ENCODE results near the gene TAC3.

DNA sequence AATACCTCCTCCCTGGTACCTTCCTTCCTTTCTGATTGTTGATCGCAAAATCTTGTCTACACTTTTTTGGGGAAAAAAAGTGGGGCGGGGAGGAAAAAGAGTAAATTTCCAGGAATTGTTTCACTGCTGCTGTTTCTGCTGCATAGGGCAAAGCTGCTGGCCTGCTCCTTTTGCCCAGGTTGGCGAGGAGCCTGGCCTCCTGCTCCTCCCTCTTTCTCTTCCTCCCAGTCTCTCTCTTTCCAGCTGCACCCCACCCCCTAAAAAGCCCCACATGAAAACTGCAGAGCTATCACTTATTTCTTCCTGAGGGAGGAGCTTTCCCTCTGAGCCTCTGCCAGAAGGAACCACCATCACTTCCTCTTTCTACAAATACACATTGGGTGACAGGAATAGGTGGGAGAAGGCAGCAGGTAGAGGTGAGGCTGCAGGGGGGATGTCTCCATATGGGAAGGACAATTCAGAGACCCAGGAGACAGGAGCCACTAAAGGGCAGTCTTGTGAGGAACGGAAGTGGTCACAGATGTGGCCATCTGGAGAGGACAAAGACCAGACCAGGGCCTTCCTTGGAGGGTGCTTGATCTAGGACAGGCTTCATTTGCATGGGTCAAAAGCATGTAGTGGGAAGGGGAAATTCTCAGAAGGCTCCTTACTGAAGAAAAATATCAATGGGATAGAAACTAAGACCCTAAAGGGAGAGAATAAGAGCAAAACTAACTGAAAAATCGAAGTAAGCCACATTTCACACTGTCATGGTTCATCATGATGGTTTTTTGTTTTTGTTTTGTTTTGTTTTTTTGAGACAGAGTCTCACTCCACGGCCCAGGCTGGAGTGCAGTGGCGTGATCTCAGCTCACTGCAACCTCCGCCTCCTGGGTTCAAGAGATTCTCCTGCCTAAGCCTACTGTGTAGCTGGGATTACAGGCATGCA lies 24.7 kb downstream of the TAC3 start:
- TF ChIP-seq POLR2A (IDR thresholded peaks at IDR 0.05; ENCODE audit: low read length) (no peak), GATA1 (IDR thresholded peaks at IDR 0.05; ENCODE audit: low read depth, low read length) (no peak)
